Tibial nerve (tissue), 4 donors: ENCODE measurements around the gene RGS6. TPM values are rescaled to one million over a fixed set of nuclear protein-coding genes. Genes with fewer than 3 reads are reported as not detected.
"Not testable (repeated sequence)": the region's sequence is repeated elsewhere in the genome, so short reads cannot be mapped to it uniquely, and the experiment has no call there.

Experiments
- DNase-seq, 2 donors: peaks; one replicate each; pipeline ENCODE4 v3.0.0-alpha.2; 2019; ENCODE audit warnings: low spot score in 2 of 2
- H3K27ac ChIP-seq, 4 donors: fragments of 200-600 bp; sonication (generic) in 3 of 4; one replicate each; pipeline ENCODE4 v1.5.1; 2017 to 2019; ENCODE audit warnings: mild to moderate bottlenecking in 1 of 4
- H3K27me3 ChIP-seq, 2 donors: fragments of 200-600 bp; sonication (generic) in 1 of 2; one replicate each; pipeline versions ENCODE4 v1.5.1 to v1.6.0; 2017 to 2019
- H3K36me3 ChIP-seq, 3 donors: fragments of 200-600 bp; sonication (generic); one replicate each; pipeline ENCODE4 v1.5.1; 2018 to 2019
- H3K4me1 ChIP-seq, 4 donors: fragments of 200-600 bp; sonication (generic) in 3 of 4; one replicate each; pipeline ENCODE4 v1.5.1; 2017 to 2019
- H3K4me3 ChIP-seq, 4 donors: fragments of 200-600 bp; sonication (generic) in 3 of 4; one replicate each; pipeline ENCODE4 v1.5.1; 2017 to 2019; ENCODE audit warnings: mild to moderate bottlenecking in 1 of 4, moderate library complexity in 1 of 4
- H3K9me3 ChIP-seq, 4 donors: fragments of 200-600 bp; sonication (generic) in 3 of 4; one replicate each; pipeline ENCODE4 v1.5.1; 2017 to 2019
- CTCF ChIP-seq, 5 experiments: fragments of 200-600 bp in 3 of 5; fragments of 450-650 bp in 2 of 5; sonication (generic) in 3 of 5; IDR thresholded peaks; one replicate each; pipeline ENCODE4 v1.5.1; 2016 to 2019; ENCODE audit warnings: antibody characterized with exemption in 5 of 5, mild to moderate bottlenecking in 3 of 5, moderate library complexity in 2 of 5
- EP300 ChIP-seq, 2 donors: sonication (generic); formaldehyde crosslinking; IDR thresholded peaks; one replicate each; pipeline ENCODE4 v1.6.1; 2017; ENCODE audit warnings: antibody characterized with exemption in 2 of 2, mild to moderate bottlenecking in 1 of 2
- POLR2A ChIP-seq, 2 donors: fragments of 450-650 bp; IDR thresholded peaks; one replicate each; pipeline ENCODE4 v1.6.1; 2017; ENCODE audit warnings: antibody characterized with exemption in 2 of 2, mild to moderate bottlenecking in 2 of 2, moderate library complexity in 2 of 2
- WGBS, 2 donors: methylation state at CpG; one replicate each; pipeline ENCODE4 v1.1.5; 2018; 5-methylcytosine and 5-hydroxymethylcytosine counted together
- total RNA-seq, 4 donors: library from RNA; depleted of rRNA; stranded (reverse); fragments of >200 nt; gene quantifications; one replicate each; pipeline ENCODE4 v1.1.0, GENCODE V29; 2016

Gene RGS6
- total RNA-seq, 4 donors from 2014 or later, result 43.5 to 67.2 (median 54.7) TPM

- not testable (repeated sequence) for H3K4me1 ChIP-seq, DNase-seq, H3K27ac ChIP-seq, H3K36me3 ChIP-seq, H3K4me3 ChIP-seq, H3K27me3 ChIP-seq
- H3K9me3 ChIP-seq, result peaks cover 0 to 22% (median 0%) of the 10 kb centered on the region in 4 donors
- 88 to 96% methylated on average over 2 of the region's 2 CpGs for whole genome bisulfite sequencing, 2 donors
Observed at GRCh38 chr14:71941616-71942015, 9.4 kb downstream of the RGS6 start.

GRCh38 chr14:71942904-71943694 lies 10.9 kb downstream of the RGS6 start:
- no peaks in the 10 kb centered on the region for H3K27me3 ChIP-seq
- H3K4me3 ChIP-seq, result no peak overlapping the region
- no peak for DNase-seq
- H3K4me1 ChIP-seq, result no peaks in the 10 kb centered on the region
- H3K36me3 ChIP-seq, result no peaks in the 10 kb centered on the region
- H3K27ac ChIP-seq, result no peak overlapping the region
- 54 to 57% methylated on average over 4 of the region's 4 CpGs for WGBS, 2 donors
- TF ChIP-seq POLR2A (IDR thresholded peaks at IDR 0.05) (no peak), EP300 (IDR thresholded peaks at IDR 0.05) (no peak), CTCF (IDR thresholded peaks at IDR 0.05) (no peak)
- H3K9me3 ChIP-seq, result peaks cover 0 to 22% (median 0%) of the 10 kb centered on the region in 4 donors

- 47 to 55% methylated on average over 1 of the region's 1 CpG for WGBS, 2 donors
- TF ChIP-seq CTCF (IDR thresholded peaks at IDR 0.05) (no peak), EP300 (IDR thresholded peaks at IDR 0.05) (no peak), POLR2A (IDR thresholded peaks at IDR 0.05) (no peak)
- H3K27me3 ChIP-seq, result no peaks in the 10 kb centered on the region
Observed at GRCh38 chr14:71943695-71944018, 11.4 kb downstream of the RGS6 start.

GRCh38 chr14:71947947-71948500 lies 15.8 kb downstream of the RGS6 start:
- DNase-seq, result no peak
- 77 to 83% methylated on average over 5 of the region's 5 CpGs for WGBS, 2 donors

More at GRCh38 chr14:71943695-71944018, 11.4 kb downstream of the RGS6 start:
- no peak overlapping the region for H3K27ac ChIP-seq
- no peaks in the 10 kb centered on the region for H3K4me1 ChIP-seq
- no peaks in the 10 kb centered on the region for H3K36me3 ChIP-seq
- DNase-seq, result no peak
- no peak overlapping the region for H3K4me3 ChIP-seq
- peaks cover 0 to 22% (median 0%) of the 10 kb centered on the region in 4 donors for H3K9me3 ChIP-seq

More at GRCh38 chr14:71947947-71948500, 15.8 kb downstream of the RGS6 start:
- Histone ChIP-seq H3K27ac (no peak overlapping the region), H3K9me3 (peaks cover 0 to 8% (median 0%) of the 10 kb centered on the region in 4 donors), H3K36me3 (no peaks in the 10 kb centered on the region), H3K4me1 (no peaks in the 10 kb centered on the region), H3K27me3 (no peaks in the 10 kb centered on the region), H3K4me3 (no peak overlapping the region)
- TF ChIP-seq CTCF (IDR thresholded peaks at IDR 0.05) (no peak), EP300 (IDR thresholded peaks at IDR 0.05) (no peak), POLR2A (IDR thresholded peaks at IDR 0.05) (no peak)
